Cerebellar cortex (tissue), 1 donor: ENCODE data around the gene RBP2.

ENCODE experiments used
- DNase-seq: peaks from one replicate; pipeline ENCODE4 v3.0.0-alpha.2; 2015; ENCODE audit warnings: low spot score

The RBP2 gene

GRCh38 chr3:139476348-139476747, at the start of gene RBP2:
TSS of gene RBP2 (minus strand) at chr3:139476516. CDS start at chr3:139476459, 57 bp downstream.
- no peak for DNase-seq

GRCh38 chr3:139524841-139525636, 48.7 kb upstream of the RBP2 start:
- DNase-seq, result no peak

- DNase-seq, result no peak
These were observed 47.4 kb upstream of the RBP2 start for GRCh38 chr3:139523718-139524117.

- DNase-seq, result no peak
These were observed 46.9 kb upstream of the RBP2 start for GRCh38 chr3:139523166-139523565.

- DNase-seq, result no peak
These were observed 46.1 kb upstream of the RBP2 start for GRCh38 chr3:139522421-139522820.

GRCh38 chr3:139521816-139522215, 45.5 kb upstream of the RBP2 start:
- peak; percentile 67 for DNase-seq

- no peak for DNase-seq
These were observed 44.8 kb upstream of the RBP2 start for GRCh38 chr3:139521144-139521543.

GRCh38 chr3:139519998-139520737, 43.9 kb upstream of the RBP2 start:
- DNase-seq, result no peak

- DNase-seq, result no peak
These were observed 42.9 kb upstream of the RBP2 start for GRCh38 chr3:139518926-139519842.

- DNase-seq, result no peak
These were observed 42.0 kb upstream of the RBP2 start for GRCh38 chr3:139518306-139518705.

GRCh38 chr3:139517321-139518065, 41.2 kb upstream of the RBP2 start:
- no peak for DNase-seq

GRCh38 chr3:139514741-139515140, 38.4 kb upstream of the RBP2 start:
- DNase-seq, result no peak

- DNase-seq, result no peak
These were observed 33.3 kb upstream of the RBP2 start for GRCh38 chr3:139509631-139510030.

- DNase-seq, result peak; percentile 10
These were observed 30.4 kb upstream of the RBP2 start for GRCh38 chr3:139506766-139507165.

- no peak for DNase-seq
These were observed 29.6 kb upstream of the RBP2 start for GRCh38 chr3:139505829-139506386.

GRCh38 chr3:139499536-139499935, 23.2 kb upstream of the RBP2 start:
- no peak for DNase-seq

GRCh38 chr3:139493826-139494385, 17.6 kb upstream of the RBP2 start:
- no peak for DNase-seq

GRCh38 chr3:139491966-139492365, 15.7 kb upstream of the RBP2 start:
- DNase-seq, result no peak

GRCh38 chr3:139491027-139491700, 14.8 kb upstream of the RBP2 start:
- no peak for DNase-seq

GRCh38 chr3:139482206-139482605, 5.9 kb upstream of the RBP2 start:
- DNase-seq, result no peak
